GM18502 (cell line): ENCODE data around the gene NEURL1.
"Not testable (repeated sequence)": the region's sequence is repeated elsewhere in the genome, so short reads cannot be mapped to it uniquely, and the experiment has no call there.

Source experiments
- ATAC-seq: cut with Tn5 transposase; IDR thresholded peaks from one replicate; pipeline ENCODE4 v1.9.1; 2021; ENCODE audit warnings: mild to moderate bottlenecking; ENCODE audit not compliant: unreplicated experiment, poor library complexity

Gene NEURL1

DNA sequence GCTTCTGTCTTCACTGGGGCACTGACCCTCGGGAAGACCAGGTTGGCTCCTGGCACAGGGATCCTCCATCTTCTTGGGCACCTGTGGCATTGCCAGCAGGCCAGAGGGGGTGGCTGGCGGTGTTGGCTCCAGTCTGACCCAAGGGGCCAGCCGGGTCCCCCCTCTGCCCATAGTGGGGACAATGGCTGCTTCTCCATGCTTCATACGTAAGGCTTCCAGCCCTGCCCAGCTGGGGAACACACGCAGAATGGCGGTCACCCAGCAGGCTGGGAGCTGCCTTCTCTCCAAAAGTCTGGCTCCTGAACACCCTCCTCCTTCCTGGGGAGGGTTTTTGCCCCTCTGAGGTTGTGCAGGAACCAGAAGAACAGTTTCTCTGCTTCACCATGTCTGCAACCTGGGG lies 106.8 kb downstream of the NEURL1 start:
- ATAC-seq = no peak

DNA sequence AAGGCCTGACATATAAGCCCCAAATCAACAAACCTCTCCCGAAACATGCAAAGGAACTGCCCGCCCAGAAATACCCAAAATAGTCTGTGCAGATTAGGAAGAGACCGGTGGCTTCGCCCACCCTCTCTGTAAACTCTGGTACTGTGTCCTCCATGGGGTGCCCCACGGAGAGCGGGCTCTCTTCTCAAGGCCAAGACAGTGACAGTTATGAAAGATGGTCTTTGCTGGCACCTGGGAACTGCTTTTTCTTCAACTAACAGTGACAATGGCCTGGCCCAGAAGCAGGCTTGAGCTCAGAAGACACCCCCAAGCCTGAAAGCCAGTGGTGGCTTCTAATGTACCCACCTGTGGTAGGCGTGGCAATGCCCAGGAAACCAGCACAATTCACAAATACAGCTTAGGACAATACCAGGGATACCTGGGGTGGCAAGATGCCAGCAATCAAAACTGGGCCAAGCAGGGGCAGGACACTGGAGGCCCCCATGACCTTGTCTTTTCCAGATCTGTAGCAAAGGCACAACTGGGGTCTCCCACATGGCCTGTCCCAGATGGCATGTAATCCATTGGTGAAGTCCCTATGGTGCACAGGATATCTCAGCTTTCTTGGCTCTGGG lies 107.6 kb downstream of the NEURL1 start:
- ATAC-seq = no peak

DNA sequence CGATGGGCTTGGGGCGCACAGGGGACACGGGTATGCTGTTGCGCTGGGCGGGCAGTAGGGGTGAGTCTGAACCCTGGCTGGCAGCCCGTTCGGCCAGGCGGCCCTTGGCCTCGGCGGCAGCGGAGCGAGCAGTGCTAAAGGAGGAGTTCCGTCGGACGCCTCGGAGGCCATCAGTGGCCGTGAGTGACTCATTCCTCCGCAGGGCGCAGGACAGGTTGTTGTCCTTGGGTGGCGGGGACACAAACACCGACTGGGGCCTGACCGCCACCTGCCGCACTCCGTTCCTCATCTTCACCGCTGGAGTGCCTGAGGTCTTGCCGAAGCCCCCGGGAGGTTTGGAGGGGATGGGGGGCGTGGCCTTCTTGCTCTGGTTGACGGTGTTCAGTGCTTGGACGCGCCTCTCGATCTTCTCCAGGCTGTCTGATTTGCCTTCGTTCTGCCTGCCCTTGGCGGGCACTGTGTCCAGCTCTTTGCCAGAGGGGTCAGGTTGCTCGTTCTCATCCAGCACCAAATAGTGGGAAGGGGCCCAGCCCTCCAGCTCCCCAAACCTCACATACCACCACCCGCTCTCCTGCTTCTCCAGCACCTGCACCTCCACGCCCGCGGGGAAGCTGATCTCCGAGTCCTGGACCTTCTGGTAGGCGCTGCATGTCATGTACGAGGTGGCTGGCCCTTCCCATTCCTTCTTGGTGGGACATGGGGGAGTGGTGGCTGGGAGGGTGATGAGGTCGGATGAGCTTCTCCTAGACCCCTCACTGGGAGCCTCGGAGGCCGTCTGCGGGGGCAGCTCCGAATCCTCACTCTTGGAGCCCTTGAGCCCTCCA lies 108.7 kb downstream of the NEURL1 start:
- no peak for ATAC-seq

DNA sequence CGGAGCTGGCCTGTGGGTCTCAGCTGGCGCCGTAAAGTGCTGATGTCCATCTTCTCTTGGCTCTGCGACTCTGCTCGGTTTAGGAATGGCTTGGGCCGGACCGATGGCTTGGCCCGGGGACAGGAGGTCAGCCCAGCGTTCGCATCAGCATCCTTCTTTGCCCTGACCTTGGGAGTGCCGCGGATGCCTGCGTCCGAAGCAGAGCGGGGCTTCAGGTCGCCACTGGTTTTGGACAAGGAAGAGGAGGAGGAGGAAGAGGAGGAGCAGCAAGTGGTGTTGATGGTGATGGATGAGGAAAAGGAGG lies 109.3 kb downstream of the NEURL1 start:
- ATAC-seq = no peak

DNA sequence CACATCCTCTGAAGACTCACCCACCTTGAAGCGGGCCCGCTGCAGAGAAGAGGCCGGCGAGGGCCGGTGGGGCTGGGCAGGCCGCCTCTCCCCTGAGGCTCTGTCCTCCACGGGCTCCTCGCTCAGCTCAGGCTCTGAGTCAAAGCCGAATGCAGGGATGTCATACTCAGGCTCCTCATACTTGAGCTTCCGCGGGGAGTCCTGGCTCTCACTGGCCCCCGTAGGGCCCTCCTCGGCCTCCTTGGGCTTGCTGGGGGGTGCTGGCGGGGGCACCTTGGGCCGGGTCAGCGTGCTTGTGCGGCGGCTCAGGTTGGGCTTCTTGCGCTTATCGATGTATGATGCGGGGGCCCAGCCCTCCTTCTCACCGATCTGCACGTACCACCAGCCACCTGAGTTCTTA lies 109.9 kb downstream of the NEURL1 start:
- ATAC-seq = no peak

DNA sequence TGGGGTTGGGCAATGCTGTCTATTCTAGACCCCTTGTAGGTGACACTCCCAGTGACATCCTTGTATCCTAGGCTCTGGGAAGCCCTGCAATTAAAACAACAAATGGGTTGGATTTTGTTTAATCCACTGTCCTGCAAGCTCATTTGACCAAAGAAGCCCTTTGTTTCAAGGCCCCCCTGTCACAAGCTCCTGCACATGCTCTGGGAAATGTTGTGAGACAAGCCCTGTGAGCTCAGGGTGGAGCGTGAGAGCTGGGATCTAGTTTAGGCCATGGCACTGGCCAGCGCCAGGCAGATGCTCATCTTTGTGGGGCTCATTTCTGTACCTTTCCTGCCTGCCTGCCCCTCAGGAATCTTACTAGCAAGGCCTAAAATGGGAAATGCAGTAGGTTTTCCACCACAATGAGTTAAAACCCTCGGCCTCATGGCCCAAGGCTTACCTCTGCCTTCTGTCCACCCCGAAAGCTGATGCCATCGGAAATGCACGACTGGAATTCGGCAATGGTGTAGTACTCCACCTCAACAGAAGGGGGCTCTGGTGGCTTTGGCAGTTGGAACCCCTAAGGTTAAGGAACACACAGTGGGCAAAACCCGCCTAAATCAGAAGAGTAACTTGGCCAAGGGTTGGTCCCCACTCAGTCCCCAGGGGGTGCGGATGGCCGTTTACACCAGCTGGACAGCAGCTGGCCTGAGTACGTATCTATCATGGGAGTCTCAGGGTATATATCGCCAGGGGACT lies 112.0 kb downstream of the NEURL1 start:
- ATAC-seq = no peak

DNA sequence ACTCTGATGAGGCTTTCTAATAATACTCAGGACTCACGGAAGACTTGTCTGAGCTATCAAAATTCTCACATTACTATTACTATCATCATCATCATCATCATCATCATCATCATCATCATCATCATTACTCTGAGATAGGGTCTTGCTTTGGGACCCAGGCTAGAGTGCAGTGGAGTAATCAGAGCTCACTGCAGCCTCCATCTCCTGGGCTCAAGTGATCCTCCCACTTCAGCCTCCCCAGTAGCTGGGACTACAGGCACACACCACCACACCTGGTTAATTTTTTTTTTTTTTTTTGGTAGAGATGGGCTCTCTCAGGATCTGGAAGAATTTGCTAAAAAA lies 112.6 kb downstream of the NEURL1 start:
- ATAC-seq = not testable (repeated sequence)

DNA sequence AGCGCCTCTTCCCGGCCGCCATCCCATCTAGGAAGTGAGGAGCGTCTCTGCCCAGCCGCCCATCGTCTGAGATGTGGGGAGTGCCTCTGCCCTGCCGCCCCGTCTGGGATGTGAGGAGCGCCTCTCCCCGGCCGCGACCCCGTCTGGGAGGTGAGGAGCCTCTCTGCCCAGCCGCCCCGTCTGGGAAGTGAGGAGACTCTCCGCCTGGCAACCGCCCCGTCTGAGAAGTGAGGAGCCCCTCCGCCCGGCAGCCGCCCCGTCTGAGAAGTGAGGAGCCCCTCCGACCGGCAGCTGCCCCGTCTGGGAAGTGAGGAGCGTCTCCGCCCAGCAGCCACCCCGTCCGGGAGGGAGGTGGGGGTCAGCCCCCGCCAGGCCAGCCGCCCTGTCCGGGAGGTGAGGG lies 113.5 kb downstream of the NEURL1 start:
- ATAC-seq = not testable (repeated sequence)

DNA sequence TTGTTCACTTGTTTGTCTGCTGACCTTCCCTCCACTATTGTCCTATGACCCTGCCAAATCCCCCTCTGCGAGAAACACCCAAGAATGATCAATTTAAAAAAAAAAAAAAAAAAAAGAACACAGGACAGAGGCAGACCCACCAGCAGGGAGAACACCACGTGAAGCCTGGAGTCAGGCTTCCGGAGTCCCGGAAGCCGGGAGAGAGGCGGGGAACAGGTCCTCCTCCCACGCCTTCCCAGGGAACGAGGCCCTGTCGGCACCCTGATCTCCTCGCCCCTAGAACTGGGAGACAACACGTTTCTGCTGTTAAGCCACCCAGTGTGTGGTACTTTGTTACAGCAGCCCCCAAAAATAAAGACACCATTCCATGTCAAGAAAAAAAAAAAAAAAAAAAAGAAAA lies 114.6 kb downstream of the NEURL1 start:
- not testable (repeated sequence) for ATAC-seq

DNA sequence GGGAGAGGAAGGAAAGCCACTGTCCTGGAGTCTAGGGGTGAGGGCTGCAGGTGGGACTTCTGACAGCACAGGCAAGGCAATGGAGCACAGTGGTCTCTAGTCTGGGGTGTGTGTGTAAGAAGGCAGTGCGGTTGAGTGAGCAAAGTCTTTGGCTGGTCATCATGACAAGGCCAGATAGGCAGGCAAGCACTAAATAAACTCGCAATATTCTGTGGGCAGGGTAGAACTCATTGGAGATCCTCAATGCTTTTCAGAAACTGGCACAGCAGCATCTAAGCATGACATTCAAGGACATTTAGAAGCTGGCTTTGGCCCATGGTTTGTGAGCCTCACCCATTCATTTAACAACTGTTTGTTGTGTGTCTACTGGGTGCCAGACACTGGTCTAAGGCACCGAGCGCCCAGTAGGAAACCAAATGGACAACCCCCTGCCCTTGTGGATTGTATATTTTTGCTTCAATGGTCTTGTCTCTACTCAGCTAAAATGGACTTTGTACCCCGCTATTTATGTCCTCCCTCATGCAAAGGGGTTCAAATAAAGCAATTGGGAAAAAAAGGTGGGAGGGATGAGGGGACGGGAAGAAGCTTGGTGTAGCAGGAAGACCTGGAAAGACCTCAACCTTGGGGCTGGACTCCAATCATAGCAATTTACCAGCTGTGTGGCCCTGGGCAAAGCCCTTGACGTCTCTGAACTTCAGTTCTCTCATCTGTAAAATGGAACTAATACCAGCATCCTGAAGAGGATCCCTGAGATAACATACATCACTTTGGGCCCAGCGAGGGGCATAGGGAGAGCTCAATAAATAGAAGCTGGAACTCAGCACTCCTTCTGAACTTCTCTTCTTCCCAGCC lies 116.0 kb downstream of the NEURL1 start:
- ATAC-seq = no peak

DNA sequence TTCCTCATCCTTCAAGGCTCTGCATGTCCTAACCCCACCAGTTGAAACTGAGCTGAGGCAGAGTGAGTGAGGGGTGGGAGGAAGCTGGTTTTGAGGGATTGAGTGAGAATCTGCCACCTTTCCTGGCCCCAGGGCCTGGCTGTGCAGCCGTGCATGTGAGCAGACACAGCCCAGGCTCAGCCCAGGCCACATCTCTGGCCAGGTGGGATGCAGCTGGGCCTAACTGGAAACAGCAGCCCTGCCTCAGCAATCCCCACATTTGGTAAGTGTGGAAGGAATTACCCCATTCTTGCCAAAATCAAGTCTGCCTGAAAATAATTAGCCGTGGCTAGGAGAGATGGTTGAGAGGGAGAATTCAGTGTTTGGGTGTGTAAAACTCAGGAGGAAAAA lies 116.6 kb downstream of the NEURL1 start:
- ATAC-seq = no peak

DNA sequence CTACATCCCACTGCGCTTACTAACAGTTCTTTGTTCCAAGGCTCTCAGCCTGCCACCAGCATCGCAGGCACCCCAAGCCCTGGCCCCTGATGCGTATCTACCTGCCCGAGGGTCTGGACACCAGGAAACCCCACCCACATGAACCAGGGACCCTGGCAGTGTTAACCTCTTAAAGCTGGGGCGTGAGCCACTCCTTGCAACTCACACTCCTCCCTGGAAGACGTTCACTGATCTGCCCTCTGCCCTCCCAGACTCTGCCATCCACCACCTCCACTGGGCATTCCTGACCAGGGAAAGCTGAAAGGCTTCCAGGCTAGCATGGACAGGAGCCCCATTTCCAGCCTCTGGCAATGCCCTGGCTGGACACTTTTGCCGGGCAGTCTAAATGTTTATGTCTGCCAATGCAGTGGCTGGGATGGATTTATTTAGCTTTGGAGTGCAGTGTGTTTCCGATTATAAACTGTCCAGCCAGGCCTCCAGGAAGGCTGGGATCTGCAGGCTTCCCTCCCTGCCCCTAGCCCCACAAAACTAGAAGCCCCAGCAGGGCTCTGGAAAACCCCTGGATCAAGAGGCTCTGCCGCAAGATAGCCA lies 117.5 kb downstream of the NEURL1 start:
- no peak for ATAC-seq

DNA sequence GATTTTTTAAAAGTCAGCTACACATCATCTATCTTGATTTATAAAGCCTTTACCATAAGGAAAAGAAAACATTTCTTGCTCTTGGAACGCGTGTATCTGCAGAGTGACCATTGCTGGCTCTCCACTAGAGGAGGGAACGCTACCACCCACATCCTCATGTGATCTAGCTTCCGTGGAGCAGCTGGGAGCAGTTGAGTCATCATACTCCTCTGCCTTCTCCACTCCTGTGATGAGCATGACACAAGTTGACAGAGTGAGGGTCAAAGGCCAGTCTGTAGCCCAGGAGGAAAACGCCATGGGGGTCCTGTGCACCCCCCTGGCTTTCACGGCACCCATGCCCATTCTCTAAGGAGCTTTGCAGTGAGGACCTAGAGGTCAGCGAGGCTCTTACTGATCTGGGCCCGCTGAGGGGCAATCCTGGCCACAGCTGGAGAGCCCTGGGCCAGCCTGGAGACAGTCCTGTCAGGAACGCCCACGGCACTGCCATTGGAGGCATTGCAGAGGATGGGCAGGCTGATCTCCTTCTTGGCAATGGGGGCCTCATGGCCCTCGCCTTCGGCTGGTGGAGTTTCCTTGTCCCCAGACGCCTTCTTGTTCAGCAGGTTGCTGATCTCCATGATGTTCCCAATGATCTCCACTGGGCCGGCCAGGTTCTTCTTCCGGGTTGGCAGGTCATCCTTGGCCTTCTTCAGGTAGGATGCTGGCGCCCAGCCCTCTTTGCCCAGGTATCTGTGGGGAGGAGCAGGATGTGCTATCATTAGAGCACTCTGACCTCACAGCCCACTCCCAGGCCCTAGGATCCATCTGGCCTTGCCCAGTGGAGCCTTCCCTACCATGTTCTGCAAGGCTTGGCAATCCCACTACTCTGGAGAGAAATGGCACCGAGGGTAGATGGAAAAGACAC lies 119.2 kb downstream of the NEURL1 start:
- ATAC-seq = no peak

DNA sequence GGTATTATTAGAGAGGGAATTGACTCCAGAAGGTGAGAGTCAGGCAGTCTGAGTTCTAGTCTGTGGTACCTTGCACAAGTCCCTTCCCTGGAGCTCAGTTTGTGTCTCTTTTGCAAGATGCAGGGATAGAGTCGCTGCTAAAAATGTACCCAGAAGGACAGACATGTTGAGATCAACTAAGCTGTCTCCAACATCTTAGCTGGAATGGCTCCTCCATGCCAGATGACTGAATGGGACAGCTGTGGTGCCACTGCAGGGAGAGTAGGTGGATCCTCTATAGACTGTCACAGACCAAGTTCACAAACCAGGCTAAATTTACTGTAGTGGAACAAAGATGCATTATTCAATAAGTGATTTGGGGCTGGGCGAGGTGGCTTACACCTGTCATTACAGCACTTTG lies 120.1 kb downstream of the NEURL1 start:
- ATAC-seq = no peak

DNA sequence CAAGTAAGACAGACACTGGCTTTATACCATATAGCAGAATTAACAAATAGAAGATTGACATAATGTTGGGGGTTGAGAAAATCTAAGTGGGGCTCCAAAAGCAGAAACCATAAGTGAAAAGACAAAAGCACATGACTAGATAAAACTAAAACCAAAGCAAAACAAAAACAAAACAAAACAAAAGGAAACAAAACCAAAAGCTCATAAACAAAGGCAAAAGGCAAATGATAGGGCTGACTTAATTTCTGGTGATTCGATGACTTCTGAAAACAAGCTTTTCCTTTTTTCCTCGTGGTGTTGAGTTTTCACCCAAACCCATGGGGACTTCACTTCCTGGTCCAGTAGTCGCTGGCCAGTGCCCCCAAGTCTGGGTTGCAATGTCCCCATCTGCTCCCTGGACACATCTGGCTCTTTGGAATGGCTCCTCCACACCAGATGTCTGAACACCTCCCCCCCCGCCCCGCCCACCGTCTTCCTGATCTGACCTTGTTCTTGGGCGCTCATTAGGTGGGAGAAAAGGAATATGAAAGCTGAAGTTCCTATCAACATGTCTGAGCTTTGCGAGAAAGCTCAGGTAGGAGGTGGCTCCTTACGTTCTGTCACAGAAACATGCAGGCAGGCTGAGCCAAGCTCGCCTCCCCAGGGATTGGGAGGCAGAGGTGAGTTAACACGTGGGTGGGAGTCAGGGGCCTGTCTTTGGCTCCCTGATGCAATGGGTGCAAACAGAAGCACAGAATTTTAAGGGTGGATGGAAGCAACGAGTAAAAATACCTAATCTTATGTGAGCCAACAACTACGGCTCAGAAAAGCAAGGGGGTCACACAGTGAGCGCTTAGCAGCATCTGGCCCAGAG lies 121.0 kb downstream of the NEURL1 start:
- no peak for ATAC-seq

DNA sequence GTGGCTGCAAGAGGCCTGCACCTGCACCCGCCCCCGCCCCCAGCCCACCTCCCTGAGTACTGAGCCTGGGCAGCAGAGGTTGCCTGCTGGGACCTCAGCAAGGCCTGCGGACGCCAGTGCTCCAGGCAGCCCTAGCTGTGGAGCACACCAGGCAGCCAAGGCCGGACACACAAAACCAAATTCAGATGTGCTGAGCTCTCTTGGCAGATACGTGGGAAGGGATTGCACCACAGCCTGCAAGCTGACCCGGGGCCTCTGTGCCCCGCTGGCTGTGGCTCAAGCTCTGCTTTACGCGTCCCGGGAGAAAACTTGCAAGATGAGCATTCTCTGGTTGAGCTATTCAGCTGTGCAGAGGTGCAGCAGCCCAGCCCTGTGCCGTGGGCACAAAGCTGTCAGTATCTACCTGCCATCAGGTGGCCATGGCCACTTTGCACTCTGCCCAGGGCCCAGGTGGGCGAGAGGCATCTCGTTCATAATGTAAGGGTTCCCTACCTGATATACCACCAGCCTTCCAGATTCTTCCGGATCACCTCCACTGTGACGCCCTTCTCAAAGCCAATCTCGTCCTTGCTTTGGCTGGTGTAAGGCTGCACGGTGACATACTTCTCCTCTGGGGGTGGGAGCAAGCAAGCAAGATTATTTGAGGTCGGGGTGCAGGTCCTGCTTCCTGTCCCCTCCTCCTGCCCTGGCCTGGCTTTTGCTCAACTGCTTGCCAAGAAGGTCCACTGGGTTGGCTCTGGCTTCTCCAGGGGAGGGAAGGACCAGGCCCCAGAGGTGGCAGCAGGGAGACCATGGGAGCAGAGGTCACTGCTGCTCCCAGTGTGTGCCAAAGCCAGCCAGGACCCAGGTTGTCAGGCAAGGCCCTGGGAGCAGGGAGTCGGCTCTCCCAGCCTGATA lies 123.4 kb downstream of the NEURL1 start:
- ATAC-seq = no peak

DNA sequence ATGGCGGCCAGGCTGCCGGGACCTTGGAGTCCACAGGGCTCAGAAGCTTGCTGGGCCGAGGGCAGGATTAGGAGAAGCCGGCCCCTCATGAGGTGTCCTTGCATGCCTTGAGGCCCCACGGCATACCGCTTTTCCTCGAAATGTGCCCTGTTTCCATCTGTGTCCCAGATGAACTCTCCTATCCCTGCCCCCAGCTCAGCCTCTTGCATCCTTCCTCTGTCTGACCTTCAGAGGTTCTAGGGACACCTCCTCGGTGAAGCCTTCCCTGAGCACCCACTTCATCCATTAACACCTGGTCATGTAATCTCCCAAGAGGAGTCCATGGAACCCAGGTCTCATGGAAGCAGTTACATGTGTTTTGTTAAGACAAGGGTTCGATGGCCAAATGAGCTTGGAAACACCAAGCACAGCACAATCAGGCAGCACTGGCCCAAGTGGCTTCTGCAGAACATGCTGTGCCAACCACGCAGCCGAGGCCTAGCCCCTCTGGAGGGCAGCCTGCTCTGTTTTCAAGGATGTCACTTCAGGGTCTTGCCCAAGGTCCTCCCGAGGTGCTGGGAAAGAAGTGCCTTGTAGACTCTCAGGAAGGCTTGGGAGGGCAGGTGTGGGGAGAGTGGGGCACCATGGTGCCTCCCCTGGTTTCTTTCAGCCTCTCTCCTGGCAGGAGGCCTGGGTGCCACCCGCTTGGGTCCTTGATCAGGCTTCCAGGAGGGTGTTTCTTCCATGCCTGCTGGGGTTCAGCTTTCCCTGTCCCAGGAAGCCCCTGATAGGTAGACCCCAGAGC lies 124.3 kb downstream of the NEURL1 start:
- no peak for ATAC-seq
